Measurements from ENCODE around the gene SLC26A8.
"Not testable (repeated sequence)": the region's sequence is repeated elsewhere in the genome, so short reads cannot be mapped to it uniquely, and the experiment has no call there.

SLC26A8 gene

GRCh38 chr6:36028088-36028876 is 3.8 kb upstream of the SLC26A8 start:
- DNase-seq (ENCODE audit: insufficient read length): peak; percentile 19
- TF ChIP-seq POLR2A (IDR thresholded peaks at IDR 0.05; ENCODE audit: low read depth, low read length) (no peak), TAF1 (IDR thresholded peaks at IDR 0.05; ENCODE audit: borderline replicate concordance, low read depth, low read length) (no peak), POLR2AphosphoS5 (IDR thresholded peaks at IDR 0.05; ENCODE audit: low read depth, low read length) (no peak)
- peak; percentile 33 for FAIRE-seq

- TF ChIP-seq POLR2AphosphoS5 (IDR thresholded peaks at IDR 0.05; ENCODE audit: low read depth, low read length): peak; percentile 94
- TF ChIP-seq TAF1 (IDR thresholded peaks at IDR 0.05; ENCODE audit: borderline replicate concordance, low read depth, low read length): peak; percentile 82
- peak; percentile 95 for TF ChIP-seq POLR2A (IDR thresholded peaks at IDR 0.05; ENCODE audit: low read depth, low read length)
- FAIRE-seq: peak; percentile 79
- peak; percentile 91 for DNase-seq (ENCODE audit: insufficient read length)
These were observed 3.2 kb upstream of the SLC26A8 start, which contains the start of gene MAPK14 for GRCh38 chr6:36027501-36028087. Gene MAPK14 (plus strand): TSS chr6:36027808. CDS start chr6:36028158, 350 bp downstream.

GRCh38 chr6:36025932-36026327 is 1.5 kb upstream of the SLC26A8 start:
- DNase-seq (ENCODE audit: insufficient read length): no peak
- TF ChIP-seq POLR2A (IDR thresholded peaks at IDR 0.05; ENCODE audit: low read depth, low read length) (no peak), TAF1 (IDR thresholded peaks at IDR 0.05; ENCODE audit: borderline replicate concordance, low read depth, low read length) (no peak), POLR2AphosphoS5 (IDR thresholded peaks at IDR 0.05; ENCODE audit: low read depth, low read length) (no peak)
- no peak for FAIRE-seq

GRCh38 chr6:36025260-36025931 is 955 bp upstream of the SLC26A8 start:
- FAIRE-seq (no peak), DNase-seq (ENCODE audit: insufficient read length) (no peak)
- TF ChIP-seq POLR2AphosphoS5 (IDR thresholded peaks at IDR 0.05; ENCODE audit: low read depth, low read length) (no peak), POLR2A (IDR thresholded peaks at IDR 0.05; ENCODE audit: low read depth, low read length) (no peak)

- DNase-seq (ENCODE audit: insufficient read length) (no peak), FAIRE-seq (no peak)
- TF ChIP-seq POLR2AphosphoS5 (IDR thresholded peaks at IDR 0.05; ENCODE audit: low read depth, low read length): no peak
These were observed 4.3 kb downstream of the SLC26A8 start for GRCh38 chr6:36020154-36020553.

- DNase-seq (ENCODE audit: insufficient read length): no peak
- TF ChIP-seq TAF1 (IDR thresholded peaks at IDR 0.05; ENCODE audit: borderline replicate concordance, low read depth, low read length) (no peak), POLR2AphosphoS5 (IDR thresholded peaks at IDR 0.05; ENCODE audit: low read depth, low read length) (no peak), POLR2A (IDR thresholded peaks at IDR 0.05; ENCODE audit: low read depth, low read length) (no peak)
- FAIRE-seq: no peak
These were observed 5.3 kb downstream of the SLC26A8 start for GRCh38 chr6:36019167-36019566.

- TF ChIP-seq POLR2AphosphoS5 (IDR thresholded peaks at IDR 0.05; ENCODE audit: low read depth, low read length) (no peak), POLR2A (IDR thresholded peaks at IDR 0.05; ENCODE audit: low read depth, low read length) (no peak), TAF1 (IDR thresholded peaks at IDR 0.05; ENCODE audit: borderline replicate concordance, low read depth, low read length) (no peak)
- FAIRE-seq (no peak), DNase-seq (ENCODE audit: insufficient read length) (no peak)
These were observed 6.1 kb downstream of the SLC26A8 start for GRCh38 chr6:36018339-36018738.

GRCh38 chr6:36015666-36016065 is 8.8 kb downstream of the SLC26A8 start:
- TF ChIP-seq TAF1 (IDR thresholded peaks at IDR 0.05; ENCODE audit: borderline replicate concordance, low read depth, low read length) (no peak), POLR2AphosphoS5 (IDR thresholded peaks at IDR 0.05; ENCODE audit: low read depth, low read length) (no peak), POLR2A (IDR thresholded peaks at IDR 0.05; ENCODE audit: low read depth, low read length) (no peak)
- FAIRE-seq: no peak
- DNase-seq (ENCODE audit: insufficient read length): no peak

- FAIRE-seq (no peak), DNase-seq (ENCODE audit: insufficient read length) (no peak)
- no peak for TF ChIP-seq TAF1 (IDR thresholded peaks at IDR 0.05; ENCODE audit: borderline replicate concordance, low read depth, low read length)
- no peak for TF ChIP-seq POLR2AphosphoS5 (IDR thresholded peaks at IDR 0.05; ENCODE audit: low read depth, low read length)
- no peak for TF ChIP-seq POLR2A (IDR thresholded peaks at IDR 0.05; ENCODE audit: low read depth, low read length)
These were observed 24.0 kb downstream of the SLC26A8 start for GRCh38 chr6:36000451-36000850.

GRCh38 chr6:35993150-35993549 is 31.3 kb downstream of the SLC26A8 start:
- DNase-seq (ENCODE audit: insufficient read length) (no peak), FAIRE-seq (no peak)
- TF ChIP-seq TAF1 (IDR thresholded peaks at IDR 0.05; ENCODE audit: borderline replicate concordance, low read depth, low read length) (no peak), POLR2AphosphoS5 (IDR thresholded peaks at IDR 0.05; ENCODE audit: low read depth, low read length) (no peak), POLR2A (IDR thresholded peaks at IDR 0.05; ENCODE audit: low read depth, low read length) (no peak)

GRCh38 chr6:35988047-35988446 is 36.4 kb downstream of the SLC26A8 start:
- not testable (repeated sequence) for DNase-seq (ENCODE audit: insufficient read length); FAIRE-seq

- no peak for DNase-seq (ENCODE audit: insufficient read length)
- no peak for TF ChIP-seq POLR2A (IDR thresholded peaks at IDR 0.05; ENCODE audit: low read depth, low read length)
- TF ChIP-seq POLR2AphosphoS5 (IDR thresholded peaks at IDR 0.05; ENCODE audit: low read depth, low read length): no peak
- no peak for FAIRE-seq
These were observed 39.7 kb downstream of the SLC26A8 start for GRCh38 chr6:35984701-35985100.
